ENCODE data around the gene MOB1B.

DNA sequence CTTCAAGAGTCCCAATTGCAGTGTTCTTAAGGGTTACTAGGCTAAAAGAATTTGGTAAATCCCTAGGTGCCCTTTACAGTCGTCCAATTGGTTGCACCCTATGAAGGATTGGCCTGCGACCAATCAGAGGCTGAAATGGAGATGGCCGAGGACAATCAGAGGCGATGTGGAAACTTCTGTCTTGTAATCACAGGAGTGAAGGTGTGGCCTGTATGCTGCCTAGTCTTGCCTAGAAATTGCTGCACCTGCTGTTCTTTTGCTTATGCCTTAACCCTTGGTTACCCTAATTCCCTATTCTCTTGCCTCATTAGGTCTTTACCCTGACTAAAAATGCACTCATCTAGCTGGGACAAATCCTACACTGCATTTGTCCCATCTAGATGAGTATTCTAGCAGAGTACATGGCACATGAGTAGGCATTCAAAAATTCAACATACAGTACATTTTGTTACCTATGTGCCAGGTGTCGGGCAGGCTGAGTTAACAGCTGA is 90.3 kb downstream of the MOB1B start:
- TF ChIP-seq MXI1 (conservative IDR thresholded peaks at IDR 0.05; ENCODE audit: poor library complexity, severe bottlenecking) = no peak
- TF ChIP-seq, protein P1, sequence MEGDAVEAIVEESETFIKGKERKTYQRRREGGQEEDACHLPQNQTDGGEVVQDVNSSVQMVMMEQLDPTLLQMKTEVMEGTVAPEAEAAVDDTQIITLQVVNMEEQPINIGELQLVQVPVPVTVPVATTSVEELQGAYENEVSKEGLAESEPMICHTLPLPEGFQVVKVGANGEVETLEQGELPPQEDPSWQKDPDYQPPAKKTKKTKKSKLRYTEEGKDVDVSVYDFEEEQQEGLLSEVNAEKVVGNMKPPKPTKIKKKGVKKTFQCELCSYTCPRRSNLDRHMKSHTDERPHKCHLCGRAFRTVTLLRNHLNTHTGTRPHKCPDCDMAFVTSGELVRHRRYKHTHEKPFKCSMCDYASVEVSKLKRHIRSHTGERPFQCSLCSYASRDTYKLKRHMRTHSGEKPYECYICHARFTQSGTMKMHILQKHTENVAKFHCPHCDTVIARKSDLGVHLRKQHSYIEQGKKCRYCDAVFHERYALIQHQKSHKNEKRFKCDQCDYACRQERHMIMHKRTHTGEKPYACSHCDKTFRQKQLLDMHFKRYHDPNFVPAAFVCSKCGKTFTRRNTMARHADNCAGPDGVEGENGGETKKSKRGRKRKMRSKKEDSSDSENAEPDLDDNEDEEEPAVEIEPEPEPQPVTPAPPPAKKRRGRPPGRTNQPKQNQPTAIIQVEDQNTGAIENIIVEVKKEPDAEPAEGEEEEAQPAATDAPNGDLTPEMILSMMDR (IDR thresholded peaks at IDR 0.05; ENCODE audit: poor library complexity, severe bottlenecking) = no peak
- TF ChIP-seq, protein P2, sequence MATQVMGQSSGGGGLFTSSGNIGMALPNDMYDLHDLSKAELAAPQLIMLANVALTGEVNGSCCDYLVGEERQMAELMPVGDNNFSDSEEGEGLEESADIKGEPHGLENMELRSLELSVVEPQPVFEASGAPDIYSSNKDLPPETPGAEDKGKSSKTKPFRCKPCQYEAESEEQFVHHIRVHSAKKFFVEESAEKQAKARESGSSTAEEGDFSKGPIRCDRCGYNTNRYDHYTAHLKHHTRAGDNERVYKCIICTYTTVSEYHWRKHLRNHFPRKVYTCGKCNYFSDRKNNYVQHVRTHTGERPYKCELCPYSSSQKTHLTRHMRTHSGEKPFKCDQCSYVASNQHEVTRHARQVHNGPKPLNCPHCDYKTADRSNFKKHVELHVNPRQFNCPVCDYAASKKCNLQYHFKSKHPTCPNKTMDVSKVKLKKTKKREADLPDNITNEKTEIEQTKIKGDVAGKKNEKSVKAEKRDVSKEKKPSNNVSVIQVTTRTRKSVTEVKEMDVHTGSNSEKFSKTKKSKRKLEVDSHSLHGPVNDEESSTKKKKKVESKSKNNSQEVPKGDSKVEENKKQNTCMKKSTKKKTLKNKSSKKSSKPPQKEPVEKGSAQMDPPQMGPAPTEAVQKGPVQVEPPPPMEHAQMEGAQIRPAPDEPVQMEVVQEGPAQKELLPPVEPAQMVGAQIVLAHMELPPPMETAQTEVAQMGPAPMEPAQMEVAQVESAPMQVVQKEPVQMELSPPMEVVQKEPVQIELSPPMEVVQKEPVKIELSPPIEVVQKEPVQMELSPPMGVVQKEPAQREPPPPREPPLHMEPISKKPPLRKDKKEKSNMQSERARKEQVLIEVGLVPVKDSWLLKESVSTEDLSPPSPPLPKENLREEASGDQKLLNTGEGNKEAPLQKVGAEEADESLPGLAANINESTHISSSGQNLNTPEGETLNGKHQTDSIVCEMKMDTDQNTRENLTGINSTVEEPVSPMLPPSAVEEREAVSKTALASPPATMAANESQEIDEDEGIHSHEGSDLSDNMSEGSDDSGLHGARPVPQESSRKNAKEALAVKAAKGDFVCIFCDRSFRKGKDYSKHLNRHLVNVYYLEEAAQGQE (IDR thresholded peaks at IDR 0.05; ENCODE audit: borderline replicate concordance) = no peak
- TF ChIP-seq EZH2 (IDR thresholded peaks at IDR 0.05; ENCODE audit: borderline replicate concordance, insufficient read depth, low read length, poor library complexity, severe bottlenecking) = no peak
- no peak for TF ChIP-seq POLR2AphosphoS5 (IDR thresholded peaks at IDR 0.05)
- TF ChIP-seq EP300 (conservative IDR thresholded peaks at IDR 0.05; ENCODE audit: poor library complexity, severe bottlenecking) = no peak
- TF ChIP-seq TAF1 (IDR thresholded peaks at IDR 0.05; ENCODE audit: low read depth) = no peak
- TF ChIP-seq RAD21 (conservative IDR thresholded peaks at IDR 0.05) = no peak

Data from neural cell (in vitro differentiated cells).